GM21360 (cell line): ENCODE measurements around the gene FIGNL2.

Source experiments
- ATAC-seq: cut with Tn5 transposase; IDR thresholded peaks from one replicate; pipeline ENCODE4 v1.9.1; 2021; ENCODE audit warnings: mild to moderate bottlenecking, moderate library complexity; ENCODE audit not compliant: unreplicated experiment

FIGNL2 gene

GRCh38 chr12:51777973-51778372 is 70.5 kb downstream of the FIGNL2 start:
- no peak for ATAC-seq

- no peak for ATAC-seq
Observed at GRCh38 chr12:51777457-51777856, 71.1 kb downstream of the FIGNL2 start.

- no peak for ATAC-seq
Observed at GRCh38 chr12:51774933-51775332, 73.6 kb downstream of the FIGNL2 start.

DNA sequence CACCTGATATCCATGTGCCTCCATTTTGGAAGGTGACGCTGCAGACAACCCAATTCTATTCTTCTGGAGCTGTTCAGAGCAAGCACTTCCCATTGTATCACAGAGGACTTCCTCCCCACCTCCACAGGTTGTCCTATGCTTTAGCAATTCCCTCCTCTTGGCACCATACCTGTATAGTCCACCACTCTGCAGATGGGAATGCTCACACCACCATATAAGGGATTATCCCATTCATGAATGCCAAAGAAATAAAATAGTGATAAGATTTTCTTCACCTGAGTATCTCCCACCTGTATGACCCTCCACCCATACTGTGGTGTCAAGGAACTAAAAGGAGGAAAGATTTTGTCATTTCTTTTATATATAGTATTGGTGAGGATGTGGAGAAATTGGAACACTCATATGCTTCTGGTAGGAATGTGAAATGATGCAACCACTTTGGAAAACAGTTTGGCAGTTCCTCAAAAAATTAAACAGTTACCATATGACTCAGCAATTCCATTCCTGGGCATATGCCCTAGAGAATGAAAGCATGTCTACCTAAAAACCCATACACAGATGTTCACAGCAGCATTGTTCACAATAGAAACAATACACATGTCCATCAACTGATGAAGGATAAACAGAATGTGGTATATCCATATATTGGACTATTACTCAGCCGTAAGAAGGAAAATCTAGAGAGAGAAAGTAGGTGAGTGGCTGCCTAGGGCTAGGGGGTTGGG is 75.2 kb downstream of the FIGNL2 start:
- no peak for ATAC-seq

- ATAC-seq: no peak
Observed at GRCh38 chr12:51771008-51771407, 77.5 kb downstream of the FIGNL2 start.
